NCI-H146 (cell line): ENCODE data around the gene UNKL.

Experiments
- DNase-seq: peaks from one replicate; lab custom pipeline; 2025; lab: John Stamatoyannopoulos, UW

Gene UNKL

GRCh38 chr16:1431497-1432270 is 17.2 kb upstream of the UNKL start:
- DNase-seq = no peak

DNA sequence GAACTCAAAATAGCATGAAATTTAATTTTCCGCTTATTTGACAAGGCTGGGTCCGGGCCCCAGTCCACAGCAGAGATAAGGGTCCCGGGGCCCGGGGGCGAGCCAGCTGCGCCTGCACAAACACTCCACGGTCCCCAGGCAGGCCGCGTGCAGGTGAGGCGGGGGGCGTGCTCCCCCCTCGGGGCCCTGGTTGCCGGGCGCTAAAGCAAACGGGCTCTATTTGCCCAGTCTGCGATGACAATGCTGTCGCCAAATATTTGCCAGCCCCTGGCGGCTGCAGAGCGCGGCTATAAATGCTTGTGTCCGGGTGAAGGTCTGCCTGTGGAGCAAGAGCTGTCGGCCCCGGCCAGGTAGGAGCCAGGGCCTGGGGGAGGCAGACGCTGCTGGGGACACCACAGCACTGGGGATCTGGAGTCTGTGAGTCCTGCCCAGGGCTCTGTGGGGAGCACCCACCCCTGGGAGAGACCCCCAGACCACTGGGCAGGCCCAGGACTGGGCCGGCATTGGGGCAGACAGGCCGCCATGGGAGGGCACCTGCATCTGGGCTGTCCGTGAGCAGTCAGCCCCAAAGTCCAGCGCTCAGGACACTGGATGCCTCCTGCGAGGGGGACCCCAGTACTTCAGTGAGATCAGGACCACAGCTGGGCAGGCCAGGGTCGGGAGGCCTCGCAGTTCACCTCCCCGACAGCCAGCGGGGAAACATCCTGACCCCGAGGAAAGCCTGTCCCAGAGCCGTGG is 16.4 kb upstream of the UNKL start, which contains the start of gene PERCC1:
Gene PERCC1 (plus strand): TSS at position 320 of the 738 bp plus-strand sequence. CDS start 1,516 bp downstream, outside the sequence.
- peak; percentile 98 for DNase-seq

- DNase-seq = peak; percentile 92
These were observed 15.8 kb upstream of the UNKL start for GRCh38 chr16:1430214-1430758.

DNA sequence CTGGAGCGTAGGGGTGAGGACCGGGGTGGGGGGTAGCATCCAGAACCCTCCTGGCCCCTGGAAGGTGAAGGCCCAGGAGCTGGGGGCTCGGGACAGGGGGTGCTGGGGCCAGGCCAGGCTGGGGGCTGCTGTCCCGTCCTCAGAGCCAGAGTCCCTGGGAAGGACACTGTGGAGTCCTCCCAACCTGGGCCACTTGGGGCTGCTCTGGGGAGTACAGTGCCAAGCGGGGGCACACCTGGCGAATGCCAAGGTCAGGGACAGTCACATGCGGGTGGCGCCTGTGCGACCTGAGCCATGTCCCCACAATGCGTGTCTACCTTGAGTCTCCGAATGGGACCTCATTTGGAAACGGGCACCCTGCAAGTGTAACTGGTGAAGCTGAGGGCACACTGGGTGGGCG is 15.1 kb upstream of the UNKL start:
- no peak for DNase-seq

DNA sequence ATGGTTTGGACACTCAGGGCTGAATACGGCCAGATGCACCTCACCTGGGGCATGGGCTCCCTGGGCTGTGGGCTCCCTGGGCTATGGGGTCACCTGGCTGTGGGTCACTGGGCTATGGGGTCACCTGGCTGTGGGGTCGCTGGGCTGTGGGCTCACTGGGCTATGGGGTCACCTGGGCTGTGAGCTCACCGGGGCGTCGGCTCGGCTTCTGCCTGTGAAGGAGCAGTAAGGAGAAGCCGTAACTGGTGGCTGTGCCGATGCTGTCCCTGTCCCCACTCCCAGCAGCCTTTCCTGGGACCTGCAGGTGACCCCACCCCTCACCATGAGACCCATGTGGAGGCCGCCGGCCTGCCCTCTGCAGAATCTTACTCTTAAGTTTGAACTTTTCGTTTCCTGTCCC is 14.5 kb upstream of the UNKL start:
- DNase-seq = no peak

DNA sequence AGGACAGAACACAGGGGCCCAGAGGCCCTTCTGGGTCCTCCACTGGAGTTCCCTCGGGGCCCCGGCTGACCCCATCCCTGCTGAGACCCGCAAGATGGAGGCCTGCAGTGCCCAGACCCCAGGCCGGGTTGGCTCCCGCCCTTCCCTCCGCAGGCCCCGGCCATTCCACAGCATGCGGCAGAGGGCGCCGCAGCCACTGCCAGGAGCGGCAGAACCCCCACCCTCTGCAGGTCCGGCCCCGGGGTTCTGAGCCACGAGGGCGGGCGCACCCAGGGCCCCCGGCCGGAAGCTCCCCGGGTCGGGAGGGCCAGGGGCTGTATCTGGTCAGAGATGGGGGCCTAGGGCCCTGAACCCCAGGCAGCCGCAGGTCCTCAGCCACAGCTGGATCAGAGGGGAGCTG is 14.0 kb upstream of the UNKL start:
- no peak for DNase-seq

DNA sequence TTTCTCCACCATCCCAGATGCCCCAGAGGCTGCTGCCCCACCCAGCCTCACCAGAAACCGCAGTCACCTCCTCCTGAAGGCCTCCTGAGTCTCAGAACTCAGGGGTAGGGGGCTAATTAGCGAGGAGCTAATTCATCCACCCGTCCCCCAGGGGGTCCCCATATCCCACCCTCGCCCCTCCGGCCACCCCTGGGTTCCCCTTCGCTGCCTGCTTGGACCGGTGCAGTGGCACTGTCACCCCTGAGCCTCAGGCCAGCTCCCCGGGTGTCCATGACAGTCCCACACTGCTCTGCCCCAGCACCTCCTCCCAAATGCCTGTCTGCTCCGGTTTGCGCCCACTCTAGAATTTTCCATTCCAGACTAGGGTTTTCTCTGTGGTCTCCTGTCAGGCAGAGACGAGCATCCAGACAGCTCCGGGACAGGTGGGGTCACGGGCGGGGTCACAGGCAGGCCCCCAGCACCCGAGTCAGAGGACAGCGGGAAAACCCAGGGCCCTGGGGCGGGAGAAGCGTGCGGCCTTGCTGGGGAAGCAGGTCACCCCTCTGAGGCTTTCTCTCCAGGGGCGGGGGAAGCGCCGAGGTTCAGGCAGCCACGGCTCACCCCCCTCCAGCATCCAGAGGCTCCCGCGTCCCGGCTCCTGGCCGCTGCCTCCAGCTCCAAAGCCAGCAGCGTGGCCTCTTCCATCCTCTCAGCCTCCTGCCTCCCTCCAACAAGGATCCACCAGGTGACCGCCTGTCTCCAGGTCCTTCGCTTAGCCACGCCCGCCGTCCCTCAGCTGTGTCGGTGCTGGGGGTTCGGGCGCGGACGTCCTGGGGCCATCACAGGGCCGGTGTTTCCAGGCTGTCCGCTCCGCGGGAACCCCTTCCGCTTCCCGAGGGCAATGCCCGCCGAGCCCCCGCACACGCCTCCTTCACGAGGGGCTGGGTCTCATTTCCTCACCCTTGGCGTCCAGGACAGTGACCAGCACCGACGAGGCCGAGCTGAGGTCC is 13.3 kb upstream of the UNKL start:
- DNase-seq = no peak

GRCh38 chr16:1426734-1427471 is 12.4 kb upstream of the UNKL start:
- DNase-seq = peak; percentile 31

DNA sequence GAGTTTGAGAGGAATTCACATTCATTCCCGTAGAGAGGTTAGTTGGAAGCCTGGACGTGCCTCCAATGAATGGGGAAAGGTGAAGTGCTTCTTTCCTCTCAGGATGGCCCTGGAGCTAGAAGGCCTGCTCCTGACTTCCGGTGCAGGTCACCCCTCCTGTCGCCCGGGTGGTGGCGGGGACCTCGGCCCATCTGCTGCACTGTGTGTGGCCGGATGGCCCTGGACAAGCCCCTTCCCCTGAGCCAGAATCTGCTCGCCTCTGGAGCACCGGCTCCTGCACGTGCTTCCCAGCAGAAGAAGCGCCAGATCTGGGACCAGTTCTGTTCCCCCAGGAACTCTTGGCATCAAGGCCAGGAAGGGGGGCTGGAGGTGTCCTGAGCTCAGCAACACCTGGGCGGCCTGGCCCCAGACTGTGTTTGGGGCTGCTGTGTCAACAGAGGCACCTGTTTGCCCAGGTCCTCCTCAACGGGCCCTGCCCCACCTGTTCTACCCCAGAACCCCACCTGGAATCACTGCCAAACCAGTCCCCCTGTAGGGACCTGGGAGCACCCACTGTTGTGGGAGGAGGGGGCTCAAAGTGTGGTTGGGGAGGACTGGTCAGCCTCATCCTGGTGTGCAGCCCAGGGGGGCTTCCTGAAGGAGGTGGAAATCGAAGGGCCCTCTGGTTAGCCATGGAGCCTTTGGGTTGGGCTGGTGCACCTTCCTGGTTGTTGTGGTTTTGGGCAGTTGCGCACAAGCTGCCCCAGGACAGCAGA is 11.3 kb upstream of the UNKL start:
- DNase-seq = no peak

- no peak for DNase-seq
These were observed 9.5 kb upstream of the UNKL start for GRCh38 chr16:1424028-1424427.

- no peak for DNase-seq
These were observed 7.6 kb upstream of the UNKL start for GRCh38 chr16:1422076-1422475.

- DNase-seq = no peak
These were observed 5.6 kb upstream of the UNKL start for GRCh38 chr16:1420111-1420539.

- no peak for DNase-seq
These were observed 2.0 kb upstream of the UNKL start for GRCh38 chr16:1416521-1416941.

GRCh38 chr16:1413684-1414531 is 596 bp downstream of the UNKL start:
- peak; percentile 65 for DNase-seq

- DNase-seq = no peak
These were observed 1.7 kb downstream of the UNKL start for GRCh38 chr16:1412847-1413246.

DNA sequence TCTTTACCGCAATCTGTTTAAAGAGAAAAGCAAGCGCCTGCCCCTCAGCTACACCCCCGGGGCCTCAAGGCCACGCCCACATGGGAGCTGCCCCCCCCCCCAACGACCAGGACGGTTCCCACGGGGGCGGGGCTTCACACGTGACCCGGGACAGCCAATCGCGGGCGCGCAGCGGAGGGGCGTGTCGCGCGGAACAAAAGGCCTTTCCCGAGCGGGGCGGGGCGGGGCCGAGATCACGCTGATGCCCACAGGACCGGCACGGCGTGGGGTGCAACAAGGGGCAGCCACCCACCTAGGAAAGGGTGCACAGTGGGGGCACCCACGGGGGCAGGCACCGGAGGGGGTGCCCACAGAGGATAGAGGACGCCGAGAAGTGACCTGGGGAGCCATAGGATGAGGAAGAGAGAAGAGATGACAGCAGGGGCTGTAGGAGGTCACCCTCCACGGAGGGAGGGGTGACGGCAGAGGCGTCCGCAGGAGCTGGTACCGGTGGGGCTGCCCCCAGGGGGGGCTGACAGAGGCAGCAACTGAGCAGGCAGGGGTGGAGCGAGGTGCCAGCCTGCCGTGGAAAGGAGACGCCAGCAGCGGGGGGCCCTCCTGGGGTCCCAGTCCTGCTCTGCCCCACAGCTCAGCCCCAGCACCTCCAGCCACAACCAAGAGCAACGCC is 6.2 kb downstream of the UNKL start:
- peak; percentile 90 for DNase-seq

- DNase-seq = no peak
These were observed 6.8 kb downstream of the UNKL start for GRCh38 chr16:1407753-1408152.

DNA sequence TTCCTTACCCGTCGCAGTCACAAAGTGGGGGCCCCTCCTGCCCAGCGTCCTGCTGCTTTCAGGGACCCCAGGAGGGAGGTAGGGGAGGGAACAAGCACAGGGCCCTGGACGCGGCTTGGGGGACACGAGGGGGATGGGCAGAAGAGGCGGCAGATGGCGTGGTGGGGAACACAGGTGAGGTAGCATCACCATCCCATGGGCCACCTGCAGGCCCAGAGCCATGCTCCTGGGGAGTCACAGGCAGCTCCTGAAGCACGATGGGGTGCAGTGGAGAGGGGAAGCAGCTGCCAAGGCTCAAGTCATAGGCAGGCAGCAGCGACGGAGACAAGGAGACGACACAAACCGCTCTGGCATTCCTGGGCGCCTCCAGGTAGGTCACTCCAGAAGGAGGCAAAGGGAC is 10.8 kb downstream of the UNKL start:
- DNase-seq = no peak

GRCh38 chr16:1403036-1403435 is 11.5 kb downstream of the UNKL start:
- no peak for DNase-seq
